Fibroblast of the conjunctiva (primary cell): ENCODE measurements around the gene MLST8.
"Not testable (repeated sequence)": the region's sequence is repeated elsewhere in the genome, so short reads cannot be mapped to it uniquely, and the experiment has no call there.

ENCODE experiments used
- DNase-seq: peaks from one replicate; pipeline ENCODE4 v3.0.0-alpha.2; 2010; ENCODE audit warnings: low read depth

Gene MLST8

GRCh38 chr16:2190659-2191445, 14.4 kb upstream of the MLST8 start:
- no peak for DNase-seq

GRCh38 chr16:2191446-2191706, 13.9 kb upstream of the MLST8 start:
- no peak for DNase-seq

- peak; percentile 12 for DNase-seq
Observed at GRCh38 chr16:2194166-2194834, 11.0 kb upstream of the MLST8 start.

- peak; percentile 17 for DNase-seq
Observed at GRCh38 chr16:2194852-2195321, 10.4 kb upstream of the MLST8 start.

GRCh38 chr16:2195322-2196161, 9.7 kb upstream of the MLST8 start:
- DNase-seq = no peak

- DNase-seq = no peak
Observed at GRCh38 chr16:2196162-2196980, 8.9 kb upstream of the MLST8 start, which contains the start of gene CASKIN1. TSS of gene CASKIN1 (minus strand) at chr16:2196605. CDS start at chr16:2196432, 173 bp downstream.

GRCh38 chr16:2196981-2197511, 8.2 kb upstream of the MLST8 start:
- no peak for DNase-seq

GRCh38 chr16:2197765-2198164, 7.5 kb upstream of the MLST8 start:
- no peak for DNase-seq

- DNase-seq = no peak
Observed at GRCh38 chr16:2198283-2198682, 7.0 kb upstream of the MLST8 start.

- no peak for DNase-seq
Observed at GRCh38 chr16:2199095-2199494, 6.2 kb upstream of the MLST8 start.

GRCh38 chr16:2199621-2200139, 5.6 kb upstream of the MLST8 start:
- no peak for DNase-seq

- no peak for DNase-seq
Observed at GRCh38 chr16:2200313-2200712, 4.9 kb upstream of the MLST8 start.

GRCh38 chr16:2203119-2203688, 2.0 kb upstream of the MLST8 start:
- not testable (repeated sequence) for DNase-seq

- DNase-seq = no peak
Observed at GRCh38 chr16:2204416-2205103, 694 bp upstream of the MLST8 start.

- peak; percentile 12 for DNase-seq
Observed at GRCh38 chr16:2205967-2206313, 686 bp downstream of the MLST8 start.

GRCh38 chr16:2206420-2206779, 1.1 kb downstream of the MLST8 start:
- DNase-seq = no peak

GRCh38 chr16:2206780-2207433, 1.7 kb downstream of the MLST8 start:
- no peak for DNase-seq

GRCh38 chr16:2207872-2208271, 2.6 kb downstream of the MLST8 start:
- no peak for DNase-seq

- no peak for DNase-seq
Observed at GRCh38 chr16:2208308-2208707, 3.1 kb downstream of the MLST8 start.

- DNase-seq = no peak
Observed at GRCh38 chr16:2208772-2209171, 3.5 kb downstream of the MLST8 start.
